Measurements from ENCODE around the gene NRP2. TPM values are rescaled to one million over a fixed set of nuclear protein-coding genes. Genes with fewer than 3 reads are reported as not detected.

NRP2 gene
- polyA plus RNA-seq, 2 of the 4 experiments (the other 2 are of a cell fraction), result 144 to 159 TPM

- TF ChIP-seq BCL3 (IDR thresholded peaks at IDR 0.05) (no peak), JUNB (IDR thresholded peaks at IDR 0.05) (no peak), SREBF2 (IDR thresholded peaks at IDR 0.05) (no peak), HMGXB4 (CRISPR knock-in tag; IDR thresholded peaks at IDR 0.05; ENCODE audit: borderline replicate concordance) (no peak), ZNF302 (CRISPR knock-in tag; IDR thresholded peaks at IDR 0.05) (no peak), HOXB13 (CRISPR knock-in tag; IDR thresholded peaks at IDR 0.05; ENCODE audit: low read depth) (no peak), CEBPB (IDR thresholded peaks at IDR 0.05) (no peak)
Measured at GRCh38 chr2:205816268-205816667, 134.0 kb downstream of the NRP2 start (continued).

GRCh38 chr2:205822579-205822978, 140.3 kb downstream of the NRP2 start:
- TF ChIP-seq MAFK (IDR thresholded peaks at IDR 0.05; ENCODE audit: partially characterized antibody), result peak; percentile 99
- no peak for TF ChIP-seq SREBF2 (IDR thresholded peaks at IDR 0.05)
- no peak for TF ChIP-seq POLR2A (IDR thresholded peaks at IDR 0.05; ENCODE audit: low read length)
- TF ChIP-seq CHD2 (IDR thresholded peaks at IDR 0.05; ENCODE audit: low read length, partially characterized antibody), result no peak
- POLR2A ChIA-PET, result no interaction called here
- no peak overlapping the region for H3K4me3 ChIP-seq
- WGBS (ENCODE audit: missing lambda C conversion rate), result 92% methylated on average over 2 of the region's 2 CpGs
- ATAC-seq, result no peak
- no peak overlapping the region for H3K4me2 ChIP-seq
- H3K4me1 ChIP-seq, result no peaks in the 10 kb centered on the region
- DNase-seq (ENCODE audit: low read depth in 1 of 2, low spot score in 1 of 2), result no peak
- FAIRE-seq, result no peak
- no peak overlapping the region for H3K27ac ChIP-seq
- CTCF ChIA-PET, result no interaction called here
- H3K9me3 ChIP-seq, result no peaks in the 10 kb centered on the region

- WGBS (ENCODE audit: missing lambda C conversion rate), result 71% methylated on average over 9 of the region's 9 CpGs
- Histone ChIP-seq H3K4me2 (no peak overlapping the region), H3K9me3 (no peaks in the 10 kb centered on the region), H3K4me3 (no peak overlapping the region), H3K4me1 (no peaks in the 10 kb centered on the region), H3K27ac (no peak overlapping the region)
- DNase-seq (ENCODE audit: low read depth in 1 of 2, low spot score in 1 of 2) (no peak), ATAC-seq (no peak), FAIRE-seq (no peak)
- no peak for TF ChIP-seq CHD4 (IDR thresholded peaks at IDR 0.05; ENCODE audit: borderline replicate concordance)
- POLR2A ChIA-PET, result no interaction called here
- CTCF ChIA-PET, result interaction anchor here (1.2 kb wide), 1 partner anchor 12 kb away, joined by 4 read pairs; no protein-coding TSS in a partner anchor
Measured at GRCh38 chr2:205827809-205828365, 145.6 kb downstream of the NRP2 start.

- Histone ChIP-seq H3K9me3 (no peaks in the 10 kb centered on the region), H3K4me2 (no peak overlapping the region), H3K27ac (no peak overlapping the region), H3K4me1 (no peaks in the 10 kb centered on the region), H3K4me3 (no peak overlapping the region)
- DNase-seq (ENCODE audit: low read depth in 1 of 2, low spot score in 1 of 2), result no peak
- TF ChIP-seq E2F6 (IDR thresholded peaks at IDR 0.05; ENCODE audit: borderline replicate concordance, low read depth) (no peak), FOSB (CRISPR knock-in tag; IDR thresholded peaks at IDR 0.05) (no peak), NPAS2 (CRISPR knock-in tag; IDR thresholded peaks at IDR 0.05; ENCODE audit: borderline replicate concordance) (no peak)
- 3% methylated on average over 2 of the region's 2 CpGs for WGBS (ENCODE audit: missing lambda C conversion rate)
- FAIRE-seq, result no peak
- no peak for ATAC-seq
- ChIA-PET POLR2A (no interaction called here), CTCF (no interaction called here)
Measured at GRCh38 chr2:205833864-205834263, 151.6 kb downstream of the NRP2 start.

GRCh38 chr2:205834796-205835195, 152.5 kb downstream of the NRP2 start:
- TF ChIP-seq SMC3 (IDR thresholded peaks at IDR 0.05) (no peak), MAZ (IDR thresholded peaks at IDR 0.05; ENCODE audit: borderline replicate concordance, low read depth, low read length) (no peak), EHF (CRISPR knock-in tag; IDR thresholded peaks at IDR 0.05) (no peak), CHD4 (IDR thresholded peaks at IDR 0.05; ENCODE audit: borderline replicate concordance) (no peak), FOSB (CRISPR knock-in tag; IDR thresholded peaks at IDR 0.05) (no peak), HOXB13 (CRISPR knock-in tag; IDR thresholded peaks at IDR 0.05; ENCODE audit: low read depth) (no peak), CEBPB (IDR thresholded peaks at IDR 0.05) (no peak), HDAC2 (IDR thresholded peaks at IDR 0.05) (no peak), JUNB (IDR thresholded peaks at IDR 0.05) (no peak), ELK1 (IDR thresholded peaks at IDR 0.05; ENCODE audit: low read depth, low read length) (no peak)
- DNase-seq (ENCODE audit: low read depth in 1 of 2, low spot score in 1 of 2), result no peak
- no peak overlapping the region for H3K4me3 ChIP-seq
- H3K9me3 ChIP-seq, result no peaks in the 10 kb centered on the region
- ATAC-seq, result no peak
- FAIRE-seq, result no peak
- no peak overlapping the region for H3K4me2 ChIP-seq
- POLR2A ChIA-PET, result no interaction called here
- H3K27ac ChIP-seq, result no peak overlapping the region
- CTCF ChIA-PET, result interaction anchor here (0.9 to 1.2 kb wide), 2 partner anchors 91 to 113 kb away, joined by 3 read pairs; no protein-coding TSS in a partner anchor
- WGBS (ENCODE audit: missing lambda C conversion rate), result 13% methylated on average over 3 of the region's 3 CpGs
- no peaks in the 10 kb centered on the region for H3K4me1 ChIP-seq

Data from A549 (cell line).